HG03095 (cell line): ENCODE results near the gene PKP3.

Experiments used
- ATAC-seq: cut with Tn5 transposase; IDR thresholded peaks from one replicate; pipeline ENCODE4 v1.9.1; 2021; ENCODE audit warnings: moderate library complexity; ENCODE audit not compliant: unreplicated experiment

The PKP3 gene

GRCh38 chr11:441418-442274, 47.6 kb downstream of the PKP3 start, which contains the start of gene ANO9:
TSS of gene ANO9 (minus strand) at chr11:442011. CDS start at chr11:441926, 85 bp downstream.
- no peak for ATAC-seq

- no peak for ATAC-seq
Measured at GRCh38 chr11:442611-443081, 48.6 kb downstream of the PKP3 start.

GRCh38 chr11:443542-444199, 49.7 kb downstream of the PKP3 start:
- ATAC-seq: no peak

- no peak for ATAC-seq
Measured at GRCh38 chr11:444396-445144, 50.6 kb downstream of the PKP3 start.

GRCh38 chr11:445765-446588, 52.0 kb downstream of the PKP3 start:
- ATAC-seq: no peak

GRCh38 chr11:446891-447290, 52.9 kb downstream of the PKP3 start:
- ATAC-seq: no peak

GRCh38 chr11:447923-448731, 54.1 kb downstream of the PKP3 start:
- ATAC-seq: peak; percentile 46

- peak; percentile 62 for ATAC-seq
Measured at GRCh38 chr11:449889-450808, 56.1 kb downstream of the PKP3 start, which contains the start of gene PTDSS2. TSS of gene PTDSS2 (plus strand) at chr11:450279. CDS start at chr11:450456, 177 bp downstream.

GRCh38 chr11:450809-451451, 56.9 kb downstream of the PKP3 start:
- no peak for ATAC-seq

GRCh38 chr11:451738-452137, 57.7 kb downstream of the PKP3 start:
- ATAC-seq: no peak

- no peak for ATAC-seq
Measured at GRCh38 chr11:452203-452744, 58.3 kb downstream of the PKP3 start.

GRCh38 chr11:452916-453527, 59.0 kb downstream of the PKP3 start:
- ATAC-seq: no peak

GRCh38 chr11:453564-453963, 59.6 kb downstream of the PKP3 start:
- ATAC-seq: no peak

GRCh38 chr11:454043-454442, 60.0 kb downstream of the PKP3 start:
- ATAC-seq: no peak
